ENCODE data around the gene BTN3A1.

- TF ChIP-seq POLR2AphosphoS5 (IDR thresholded peaks at IDR 0.05; ENCODE audit: low read depth) (no peak), CTCF (IDR thresholded peaks at IDR 0.05; ENCODE audit: insufficient read depth, low read length) (no peak), SPI1 (IDR thresholded peaks at IDR 0.05; ENCODE audit: borderline replicate concordance, low read depth) (no peak)
Measured at GRCh38 chr6:26354162-26354561, 47.9 kb upstream of the BTN3A1 start.
